Iris pigment epithelial cell (primary cell): ENCODE data around the gene EFNB1.

Experiments used
- DNase-seq: peaks from one replicate; pipeline ENCODE4 v3.0.0-alpha.2; 2011; ENCODE audit warnings: low read depth

EFNB1 gene

DNA sequence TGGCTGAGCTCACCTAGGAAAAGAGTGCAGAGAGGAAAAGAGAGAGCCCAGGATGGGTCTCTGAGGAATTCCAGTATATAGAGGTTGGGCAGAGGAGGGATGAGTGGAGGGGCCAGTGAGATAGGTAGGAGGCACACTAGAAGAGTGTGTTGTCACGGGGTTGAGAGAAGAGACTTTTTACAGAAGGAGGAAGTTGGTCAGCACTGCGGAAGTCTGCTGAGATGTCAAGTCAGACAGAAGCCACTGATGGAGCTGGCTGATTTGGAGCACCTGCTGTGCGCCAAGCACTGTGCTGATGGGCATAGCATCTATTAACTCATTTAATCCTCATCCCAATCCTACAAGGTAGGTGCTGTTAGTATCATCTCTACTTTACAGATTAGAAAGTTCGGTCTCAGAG, 60.4 kb downstream of the EFNB1 start:
- DNase-seq = no peak
